ENCODE results near the gene TGFB2. TPM values are rescaled to one million over a fixed set of nuclear protein-coding genes. Genes with fewer than 3 reads are reported as not detected.
A peak's percentile ranks its signal among the peaks of the same experiment; 100 is the strongest.

Gene TGFB2
- total and polyA plus RNA-seq, 2 donors (not counting 3 experiments of a cell fraction or from before 2014, with no cell fraction given), result 21.2 to 43.5 TPM

DNA sequence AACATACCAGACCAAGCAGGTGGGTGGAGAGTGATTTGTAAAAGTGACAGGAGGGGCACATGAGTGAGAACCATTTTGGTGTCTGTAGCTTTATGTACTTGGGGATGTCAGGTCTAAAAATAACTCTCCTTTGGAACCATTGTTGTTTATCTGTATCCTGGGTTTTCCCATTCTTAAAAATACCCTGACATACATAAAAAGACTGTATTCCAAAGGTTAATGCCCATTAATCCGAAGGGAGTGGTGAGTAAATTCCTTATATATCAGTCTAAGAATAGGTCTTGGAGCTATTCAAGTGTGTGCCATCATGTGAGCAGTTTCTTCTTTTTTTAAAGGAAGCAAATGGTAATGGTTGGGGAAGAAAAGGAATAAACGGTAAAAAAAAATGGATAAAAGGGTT is 117.5 kb downstream of the TGFB2 start:
- ChIA-PET CTCF (no interaction called here), POLR2A (no interaction called here)
- Histone ChIP-seq H3K27me3 (ENCODE audit: control insufficient read depth in 2 of 2, insufficient read depth in 2 of 2, low read length in 2 of 2) (no peaks in the 10 kb centered on the region), H3K4me3 (replicated peaks in 1 of 3; ENCODE audit: insufficient read depth in 1 of 3, low read depth in 1 of 3, low read length in 3 of 3) (no peak overlapping the region), H4K20me1 (replicated peaks; ENCODE audit: control insufficient read depth, extremely low read depth, insufficient read depth, low read length) (no peaks in the 10 kb centered on the region), H3K36me3 (ENCODE audit: control insufficient read depth in 2 of 2, extremely low read depth in 1 of 2, insufficient read depth in 2 of 2, low read length in 2 of 2) (no peaks in the 10 kb centered on the region), H3K9ac (replicated peaks; ENCODE audit: extremely low read depth, insufficient read depth, low read length) (no peak overlapping the region), H3K79me2 (ENCODE audit: control insufficient read depth, insufficient read depth, low read length) (no peaks in the 10 kb centered on the region), H3K27ac (ENCODE audit: insufficient read depth, low read depth, low read length) (peak overlapping the region; percentile 71), H3K4me1 (ENCODE audit: control insufficient read depth, extremely low read depth, insufficient read depth, low read length) (peaks cover 44% of the 10 kb centered on the region), H2AFZ (ENCODE audit: low read depth, low read length) (no peak overlapping the region), H3K9me3 (replicated peaks; ENCODE audit: control insufficient read depth, insufficient read depth, low read length) (no peaks in the 10 kb centered on the region), H3K4me2 (ENCODE audit: insufficient read depth, low read length) (no peak overlapping the region), H3K9me1 (replicated peaks; ENCODE audit: control insufficient read depth, extremely low read depth, insufficient read depth, low read length) (no peaks in the 10 kb centered on the region)
- FAIRE-seq (no peak), DNase-seq (ENCODE audit: low read depth, low spot score) (peak; percentile 20)
- BruUV-seq (replicated peaks), result no TSS peak
- dilution Hi-C loops (cut with MboI; ENCODE audit: extremely low pct_ligation_motif_present, low sequenced_read_pairs), result no loop called here
- TF ChIP-seq POLR2AphosphoS5 (IDR thresholded peaks at IDR 0.05; ENCODE audit: insufficient read depth, low read depth, low read length), result no peak
- TF ChIP-seq GATA2 (IDR thresholded peaks at IDR 0.05; ENCODE audit: insufficient read depth, insufficient read length, low read depth, low read length), result no peak
- no peak for TF ChIP-seq MYC (IDR thresholded peaks at IDR 0.05; ENCODE audit: low read depth, low read length)
- no peak for TF ChIP-seq JUN (IDR thresholded peaks at IDR 0.05; ENCODE audit: borderline replicate concordance, insufficient read depth, insufficient read length, low read depth)
- no peak for TF ChIP-seq POLR2A (IDR thresholded peaks at IDR 0.05; ENCODE audit: low read depth, low read length)
- no peak for TF ChIP-seq FOS (IDR thresholded peaks at IDR 0.05; ENCODE audit: borderline replicate concordance, insufficient read depth, low read length)
- TF ChIP-seq, protein P1, sequence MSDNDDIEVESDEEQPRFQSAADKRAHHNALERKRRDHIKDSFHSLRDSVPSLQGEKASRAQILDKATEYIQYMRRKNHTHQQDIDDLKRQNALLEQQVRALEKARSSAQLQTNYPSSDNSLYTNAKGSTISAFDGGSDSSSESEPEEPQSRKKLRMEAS (IDR thresholded peaks at IDR 0.05; ENCODE audit: insufficient read depth, insufficient read length), result no peak
- no peak for TF ChIP-seq EZH2 (IDR thresholded peaks at IDR 0.05; ENCODE audit: borderline replicate concordance, low read depth, low read length, severe bottlenecking)
- TF ChIP-seq, protein P2, sequence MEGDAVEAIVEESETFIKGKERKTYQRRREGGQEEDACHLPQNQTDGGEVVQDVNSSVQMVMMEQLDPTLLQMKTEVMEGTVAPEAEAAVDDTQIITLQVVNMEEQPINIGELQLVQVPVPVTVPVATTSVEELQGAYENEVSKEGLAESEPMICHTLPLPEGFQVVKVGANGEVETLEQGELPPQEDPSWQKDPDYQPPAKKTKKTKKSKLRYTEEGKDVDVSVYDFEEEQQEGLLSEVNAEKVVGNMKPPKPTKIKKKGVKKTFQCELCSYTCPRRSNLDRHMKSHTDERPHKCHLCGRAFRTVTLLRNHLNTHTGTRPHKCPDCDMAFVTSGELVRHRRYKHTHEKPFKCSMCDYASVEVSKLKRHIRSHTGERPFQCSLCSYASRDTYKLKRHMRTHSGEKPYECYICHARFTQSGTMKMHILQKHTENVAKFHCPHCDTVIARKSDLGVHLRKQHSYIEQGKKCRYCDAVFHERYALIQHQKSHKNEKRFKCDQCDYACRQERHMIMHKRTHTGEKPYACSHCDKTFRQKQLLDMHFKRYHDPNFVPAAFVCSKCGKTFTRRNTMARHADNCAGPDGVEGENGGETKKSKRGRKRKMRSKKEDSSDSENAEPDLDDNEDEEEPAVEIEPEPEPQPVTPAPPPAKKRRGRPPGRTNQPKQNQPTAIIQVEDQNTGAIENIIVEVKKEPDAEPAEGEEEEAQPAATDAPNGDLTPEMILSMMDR (IDR thresholded peaks at IDR 0.05; ENCODE audit: extremely low read depth in 1 of 2, insufficient read depth in 1 of 2, low read depth in 1 of 2, low read length in 2 of 2), result no peak
- intact Hi-C loops (cut with micrococcal nuclease), result loop anchor here (5.0 kb wide), 1 partner anchor 605 kb away; no protein-coding TSS in a partner anchor
